ENCODE results near the gene HEATR3. TPM values are rescaled to one million over a fixed set of nuclear protein-coding genes. Genes with fewer than 3 reads are reported as not detected.

The HEATR3 gene
- polyA plus RNA-seq, 2 of the 4 experiments (the other 2 are of a cell fraction) = 21.2 to 30.8 TPM

GRCh38 chr16:50059669-50060068 lies 6.1 kb upstream of the HEATR3 start:
- ChIA-PET CTCF (interaction anchor here (1.0 to 1.2 kb wide), 2 partner anchors 13 to 316 kb away, joined by 3 read pairs; no protein-coding TSS in a partner anchor), POLR2A (no interaction called here)
- WGBS (ENCODE audit: missing lambda C conversion rate) = 45% methylated on average over 3 of the region's 3 CpGs
- Histone ChIP-seq H3K4me1 (no peaks in the 10 kb centered on the region), H3K27ac (no peak overlapping the region), H3K4me2 (no peak overlapping the region), H3K4me3 (no peak overlapping the region), H3K9me3 (peaks cover 11% of the 10 kb centered on the region; the same call in 1 of the 3 replicates)
- ATAC-seq (no peak), FAIRE-seq (no peak), DNase-seq (ENCODE audit: low read depth in 1 of 2, low spot score in 1 of 2) (no peak)
- TF ChIP-seq EP300 (IDR thresholded peaks at IDR 0.05) (no peak), NR3C1 (IDR thresholded peaks at IDR 0.05) (no peak), HOXA7 (CRISPR knock-in tag; IDR thresholded peaks at IDR 0.05) (no peak), FOSB (CRISPR knock-in tag; IDR thresholded peaks at IDR 0.05) (no peak)

GRCh38 chr16:50061326-50061725 lies 4.4 kb upstream of the HEATR3 start:
- POLR2A ChIA-PET = no interaction called here
- Histone ChIP-seq H3K27ac (no peak overlapping the region), H3K4me3 (no peak overlapping the region), H3K4me2 (no peak overlapping the region), H3K9me3 (peaks cover 5% of the 10 kb centered on the region; the same call in 1 of the 3 replicates), H3K4me1 (no peaks in the 10 kb centered on the region)
- no peak for DNase-seq (ENCODE audit: low read depth in 1 of 2, low spot score in 1 of 2)
- TF ChIP-seq GATA3 (IDR thresholded peaks at IDR 0.05; ENCODE audit: borderline replicate concordance) (no peak), KDM1A (IDR thresholded peaks at IDR 0.05; ENCODE audit: low read depth) (no peak), HES2 (IDR thresholded peaks at IDR 0.05) (no peak), ZSCAN20 (CRISPR knock-in tag; IDR thresholded peaks at IDR 0.05) (no peak), KDM5A (IDR thresholded peaks at IDR 0.05) (no peak), POLR2AphosphoS2 (conservative IDR thresholded peaks at IDR 0.05; ENCODE audit: low read length) (no peak), CHD4 (IDR thresholded peaks at IDR 0.05; ENCODE audit: borderline replicate concordance) (no peak), ATOH8 (CRISPR knock-in tag; IDR thresholded peaks at IDR 0.05; ENCODE audit: low read depth) (no peak), TFCP2L1 (CRISPR knock-in tag; IDR thresholded peaks at IDR 0.05) (no peak), FOSL2 (IDR thresholded peaks at IDR 0.05) (no peak), FOSL2 (CRISPR knock-in tag; IDR thresholded peaks at IDR 0.05) (no peak), ZC3H11A (IDR thresholded peaks at IDR 0.05) (no peak), NFE2L2 (conservative IDR thresholded peaks at IDR 0.05; ENCODE audit: low read length) (no peak), CBX8 (IDR thresholded peaks at IDR 0.05) (no peak), BCL3 (IDR thresholded peaks at IDR 0.05) (no peak), MAZ (IDR thresholded peaks at IDR 0.05; ENCODE audit: borderline replicate concordance, low read depth, low read length) (no peak)
- 83% methylated on average over 1 of the region's 1 CpG for WGBS (ENCODE audit: missing lambda C conversion rate)
- no peak for FAIRE-seq
- ATAC-seq = no peak
- CTCF ChIA-PET = interaction anchor here (0.8 to 2.2 kb wide), 3 partner anchors 9 to 39 kb away, joined by 3 to 16 read pairs (median 3); partner anchors contain the start of gene CNEP1R1

GRCh38 chr16:50065241-50065623 lies 538 bp upstream of the HEATR3 start:
- Histone ChIP-seq H3K4me1 (peaks cover 16% of the 10 kb centered on the region), H3K9me3 (no peaks in the 10 kb centered on the region), H3K4me2 (peak overlapping the region; percentile 63), H3K4me3 (peak overlapping the region; percentile 90), H3K27ac (peak overlapping the region; percentile 35 to 96; a peak in 5 of 6 replicates)
- TF ChIP-seq MAZ (IDR thresholded peaks at IDR 0.05; ENCODE audit: borderline replicate concordance, low read depth, low read length) (no peak), KDM1A (IDR thresholded peaks at IDR 0.05; ENCODE audit: low read depth) (no peak), ZNF302 (CRISPR knock-in tag; IDR thresholded peaks at IDR 0.05) (no peak), TP53 (CRISPR knock-in tag; IDR thresholded peaks at IDR 0.05) (no peak), JUNB (IDR thresholded peaks at IDR 0.05) (no peak), E2F6 (IDR thresholded peaks at IDR 0.05; ENCODE audit: borderline replicate concordance, low read depth) (no peak), HOXA7 (CRISPR knock-in tag; IDR thresholded peaks at IDR 0.05) (no peak), ZFP36 (IDR thresholded peaks at IDR 0.05; ENCODE audit: borderline replicate concordance, partially characterized antibody) (no peak), ESRRA (IDR thresholded peaks at IDR 0.05; ENCODE audit: borderline replicate concordance, low read length) (no peak), POLR2A (IDR thresholded peaks at IDR 0.05; ENCODE audit: low read length) (no peak), RCOR1 (IDR thresholded peaks at IDR 0.05; ENCODE audit: low read depth, low read length) (no peak), HES2 (IDR thresholded peaks at IDR 0.05) (no peak), RARB (CRISPR knock-in tag; IDR thresholded peaks at IDR 0.05) (no peak), HOXB5 (CRISPR knock-in tag; IDR thresholded peaks at IDR 0.05) (no peak), CBX2 (IDR thresholded peaks at IDR 0.05; ENCODE audit: borderline replicate concordance, low read depth) (no peak)
- ATAC-seq = no peak
- 40% methylated on average over 8 of the region's 8 CpGs for WGBS (ENCODE audit: missing lambda C conversion rate)
- no peak for FAIRE-seq
- ChIA-PET CTCF (interaction anchor here (0.7 to 2.6 kb wide), 3 partner anchors 40 to 137 kb away, joined by 3 to 11 read pairs (median 3); partner anchors contain the start of gene CNEP1R1), POLR2A (interaction anchor here (0.7 to 1.5 kb wide), 5 partner anchors 21 to 149 kb away, joined by 3 to 8 read pairs (median 4); partner anchors contain the start of gene CNEP1R1)
- no peak for DNase-seq (ENCODE audit: low read depth in 1 of 2, low spot score in 1 of 2)
